Measurements from ENCODE around the gene SLC9A9. TPM values are rescaled to one million over a fixed set of nuclear protein-coding genes. Genes with fewer than 3 reads are reported as not detected.

The SLC9A9 gene
- total RNA-seq, 1 experiment from 2014 or later: not detected

DNA sequence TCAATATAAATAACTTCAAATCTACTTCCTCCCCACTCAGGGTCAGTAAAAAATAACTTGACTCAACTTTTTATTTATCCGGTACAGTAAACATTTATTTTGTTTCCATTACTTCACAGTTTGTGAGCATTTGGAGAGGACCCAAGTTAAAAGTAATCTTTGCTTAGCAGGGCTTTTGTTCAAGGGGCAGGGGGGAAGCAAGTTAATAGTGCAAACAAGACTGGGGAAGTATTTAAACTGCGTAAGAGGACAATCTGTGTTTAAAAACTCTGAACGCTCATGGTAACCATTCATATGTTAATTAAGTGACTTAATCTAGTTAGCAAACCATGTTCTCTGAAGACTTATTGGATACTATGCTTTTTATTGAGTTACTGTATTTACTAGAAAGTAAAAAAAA lies 346.2 kb downstream of the SLC9A9 start:
- no peaks in the 10 kb centered on the region for H3K9me3 Mint-ChIP-seq (ENCODE audit: unreplicated experiment)
- H3K4me1 Mint-ChIP-seq (ENCODE audit: low read depth, unreplicated experiment): no peaks in the 10 kb centered on the region
- no TSS peak for BruUV-seq (replicated peaks)
- CTCF ChIA-PET: no interaction called here
- no peaks in the 10 kb centered on the region for H3K27me3 Mint-ChIP-seq (ENCODE audit: insufficient read depth, unreplicated experiment)
- intact Hi-C loops (cut with micrococcal nuclease; ENCODE audit: unreplicated experiment): no loop called here
- no peaks in the 10 kb centered on the region for H3K36me3 Mint-ChIP-seq (ENCODE audit: insufficient read depth, unreplicated experiment)
- POLR2A ChIA-PET: no interaction called here
- no peaks in the 10 kb centered on the region for H3K4me1 ChIP-seq
- no peaks in the 10 kb centered on the region for H3K27me3 ChIP-seq (replicated peaks; ENCODE audit: control insufficient read depth, insufficient read depth, low read length)
- no peaks in the 10 kb centered on the region for H3K9me3 ChIP-seq
- H3K4me3 ChIP-seq (ENCODE audit: low read depth, low read length): no peak overlapping the region
- no peak overlapping the region for H3K27ac Mint-ChIP-seq (ENCODE audit: unreplicated experiment)
- TF ChIP-seq CTCF (IDR thresholded peaks at IDR 0.05; ENCODE audit: insufficient read depth in 1 of 2, low read depth in 1 of 2, low read length in 1 of 2, severe bottlenecking in 1 of 2, unreplicated experiment in 1 of 2): no peak
- no peaks in the 10 kb centered on the region for H3K36me3 ChIP-seq (ENCODE audit: control insufficient read depth, insufficient read depth, low read length)
- no peak for DNase-seq
- no peak overlapping the region for H3K4me3 Mint-ChIP-seq (ENCODE audit: unreplicated experiment)

GRCh38 chr3:143497382-143497781 lies 350.9 kb downstream of the SLC9A9 start:
- no peaks in the 10 kb centered on the region for H3K36me3 ChIP-seq (ENCODE audit: control insufficient read depth, insufficient read depth, low read length)
- Mint-ChIP-seq H3K27ac (ENCODE audit: unreplicated experiment) (no peak overlapping the region), H3K27me3 (ENCODE audit: insufficient read depth, unreplicated experiment) (peaks cover 2% of the 10 kb centered on the region), H3K4me1 (ENCODE audit: low read depth, unreplicated experiment) (no peaks in the 10 kb centered on the region), H3K9me3 (ENCODE audit: unreplicated experiment) (no peaks in the 10 kb centered on the region), H3K4me3 (ENCODE audit: unreplicated experiment) (no peak overlapping the region), H3K36me3 (ENCODE audit: insufficient read depth, unreplicated experiment) (no peaks in the 10 kb centered on the region)
- no peak for DNase-seq
- intact Hi-C loops (cut with micrococcal nuclease; ENCODE audit: unreplicated experiment): no loop called here
- no peak for TF ChIP-seq CTCF (IDR thresholded peaks at IDR 0.05; ENCODE audit: insufficient read depth in 1 of 2, low read depth in 1 of 2, low read length in 1 of 2, severe bottlenecking in 1 of 2, unreplicated experiment in 1 of 2)
- no peaks in the 10 kb centered on the region for H3K9me3 ChIP-seq
- no peaks in the 10 kb centered on the region for H3K27me3 ChIP-seq (replicated peaks; ENCODE audit: control insufficient read depth, insufficient read depth, low read length)
- POLR2A ChIA-PET: no interaction called here
- CTCF ChIA-PET: no interaction called here
- H3K4me3 ChIP-seq (ENCODE audit: low read depth, low read length): no peak overlapping the region
- H3K4me1 ChIP-seq: no peaks in the 10 kb centered on the region
- no TSS peak for BruUV-seq (replicated peaks)

- Mint-ChIP-seq H3K4me1 (ENCODE audit: low read depth, unreplicated experiment) (no peaks in the 10 kb centered on the region), H3K9me3 (ENCODE audit: unreplicated experiment) (no peaks in the 10 kb centered on the region), H3K27me3 (ENCODE audit: insufficient read depth, unreplicated experiment) (peaks cover 4% of the 10 kb centered on the region), H3K27ac (ENCODE audit: unreplicated experiment) (no peak overlapping the region), H3K4me3 (ENCODE audit: unreplicated experiment) (no peak overlapping the region), H3K36me3 (ENCODE audit: insufficient read depth, unreplicated experiment) (no peaks in the 10 kb centered on the region)
- Histone ChIP-seq H3K4me1 (no peaks in the 10 kb centered on the region), H3K4me3 (ENCODE audit: low read depth, low read length) (no peak overlapping the region), H3K36me3 (ENCODE audit: control insufficient read depth, insufficient read depth, low read length) (no peaks in the 10 kb centered on the region), H3K27me3 (replicated peaks; ENCODE audit: control insufficient read depth, insufficient read depth, low read length) (no peaks in the 10 kb centered on the region), H3K9me3 (no peaks in the 10 kb centered on the region)
- no TSS peak for BruUV-seq (replicated peaks)
- DNase-seq: no peak
- ChIA-PET POLR2A (no interaction called here), CTCF (no interaction called here)
- intact Hi-C loops (cut with micrococcal nuclease; ENCODE audit: unreplicated experiment): no loop called here
- no peak for TF ChIP-seq CTCF (IDR thresholded peaks at IDR 0.05; ENCODE audit: insufficient read depth in 1 of 2, low read depth in 1 of 2, low read length in 1 of 2, severe bottlenecking in 1 of 2, unreplicated experiment in 1 of 2)
These were observed 352.1 kb downstream of the SLC9A9 start for GRCh38 chr3:143496191-143496590.
